Measurements from ENCODE around the gene PROC. TPM values are rescaled to one million over a fixed set of nuclear protein-coding genes. Genes with fewer than 3 reads are reported as not detected.
A peak's percentile ranks its signal among the peaks of the same experiment; 100 is the strongest.

Gene PROC
- total RNA-seq, 4 donors from 2014 or later = 2.9 to 3.0 TPM; not detected in 2

- peak; percentile 88 for DNase-seq
- no peaks in the 10 kb centered on the region for H3K36me3 ChIP-seq
- TF ChIP-seq POLR2A (IDR thresholded peaks at IDR 0.05) (no peak), POLR2AphosphoS5 (IDR thresholded peaks at IDR 0.05) (peak; percentile 24 to 54 (median 50)), CTCF (IDR thresholded peaks at IDR 0.05) (no peak)
- H3K27me3 ChIP-seq = no peaks in the 10 kb centered on the region
- intact Hi-C loops (cut with DNase I; ENCODE audit: low total_unique reads) (no loop called here), in situ Hi-C loops (cut with MboI; ENCODE audit: low pct_ligation_motif_present in 1 of 4, low pct_unique_long_range_greater_than_20kb in 1 of 4, low sequenced_read_pairs in 3 of 4) (no loop called here)
- 0 to 21% methylated on average over 1 to 4 of the region's 4 CpGs for WGBS, 2 donors (ENCODE audit: low coverage in 1 of 2)
- H3K4me1 ChIP-seq = peaks cover 21 to 40% (median 33%) of the 10 kb centered on the region in 4 donors
- H3K4me3 ChIP-seq = no peak overlapping the region
- no peaks in the 10 kb centered on the region for H3K9me3 ChIP-seq
- H3K27ac ChIP-seq = peak overlapping the region in 2 of 4 donors; percentile 27 to 34
Measured at GRCh38 chr2:127398239-127398590, 20.0 kb upstream of the PROC start.

GRCh38 chr2:127400533-127400896 is 17.7 kb upstream of the PROC start:
- Histone ChIP-seq H3K27me3 (no peaks in the 10 kb centered on the region), H3K36me3 (no peaks in the 10 kb centered on the region), H3K4me1 (peaks cover 21 to 50% (median 37%) of the 10 kb centered on the region in 4 donors), H3K27ac (peak overlapping the region; percentile 78 to 82 (median 82)), H3K4me3 (peak overlapping the region in 2 of 4 donors; percentile 10 to 33), H3K9me3 (no peaks in the 10 kb centered on the region)
- 49% methylated on average over 9 of the region's 9 CpGs; no CpG with 5 or more reads in 1 of the 2 donors for WGBS, 2 donors (ENCODE audit: low coverage in 1 of 2)
- TF ChIP-seq POLR2AphosphoS5 (IDR thresholded peaks at IDR 0.05) (peak in 1 of 3 donors; percentile 55), CTCF (IDR thresholded peaks at IDR 0.05) (no peak), POLR2A (IDR thresholded peaks at IDR 0.05) (no peak), EP300 (IDR thresholded peaks at IDR 0.05; ENCODE audit: low read depth) (no peak)
- in situ Hi-C loops (cut with MboI; ENCODE audit: low pct_ligation_motif_present in 1 of 4, low pct_unique_long_range_greater_than_20kb in 1 of 4, low sequenced_read_pairs in 3 of 4) = no loop called here
- intact Hi-C loops (cut with DNase I; ENCODE audit: low total_unique reads) = no loop called here
- DNase-seq = peak; percentile 72

- 14 to 38% methylated on average over 6 to 39 of the region's 39 CpGs for whole genome bisulfite sequencing, 2 donors (ENCODE audit: low coverage in 1 of 2)
- peak overlapping the region in 2 of 4 donors; percentile 10 to 33 for H3K4me3 ChIP-seq
- peak; percentile 88 for DNase-seq
- peak overlapping the region; percentile 78 to 82 (median 82) for H3K27ac ChIP-seq
- peaks cover 21 to 51% (median 39%) of the 10 kb centered on the region in 4 donors for H3K4me1 ChIP-seq
- in situ Hi-C loops (cut with MboI; ENCODE audit: low pct_ligation_motif_present in 1 of 4, low pct_unique_long_range_greater_than_20kb in 1 of 4, low sequenced_read_pairs in 3 of 4) (no loop called here), intact Hi-C loops (cut with DNase I; ENCODE audit: low total_unique reads) (no loop called here)
- no peak for TF ChIP-seq CTCF (IDR thresholded peaks at IDR 0.05)
- peak in 1 of 3 donors; percentile 48 for TF ChIP-seq POLR2AphosphoS5 (IDR thresholded peaks at IDR 0.05)
- no peaks in the 10 kb centered on the region for H3K9me3 ChIP-seq
- no peaks in the 10 kb centered on the region for H3K36me3 ChIP-seq
- H3K27me3 ChIP-seq = no peaks in the 10 kb centered on the region
Measured at GRCh38 chr2:127400897-127401756, 17.1 kb upstream of the PROC start.

GRCh38 chr2:127401757-127402695 is 16.2 kb upstream of the PROC start:
- peak; percentile 76 for DNase-seq
- in situ Hi-C loops (cut with MboI; ENCODE audit: low pct_ligation_motif_present in 1 of 4, low pct_unique_long_range_greater_than_20kb in 1 of 4, low sequenced_read_pairs in 3 of 4) = no loop called here
- intact Hi-C loops (cut with DNase I; ENCODE audit: low total_unique reads) = no loop called here
- Histone ChIP-seq H3K27ac (peak overlapping the region; percentile 78 to 82 (median 82)), H3K9me3 (no peaks in the 10 kb centered on the region), H3K27me3 (no peaks in the 10 kb centered on the region), H3K4me3 (no peak overlapping the region), H3K4me1 (peaks cover 21 to 52% (median 39%) of the 10 kb centered on the region in 4 donors), H3K36me3 (no peaks in the 10 kb centered on the region)
- WGBS, 2 donors (ENCODE audit: low coverage in 1 of 2) = 57% methylated on average over 11 of the region's 11 CpGs; no CpG with 5 or more reads in 1 of the 2 donors
- TF ChIP-seq POLR2A (IDR thresholded peaks at IDR 0.05) = peak; percentile 70
- TF ChIP-seq POLR2AphosphoS5 (IDR thresholded peaks at IDR 0.05) = peak in 2 of 3 donors; percentile 79 to 82
- TF ChIP-seq CTCF (IDR thresholded peaks at IDR 0.05) = no peak
- peak; percentile 1 for TF ChIP-seq EP300 (IDR thresholded peaks at IDR 0.05; ENCODE audit: low read depth)
